Melanocyte of skin (primary cell): ENCODE data around the gene ADRA2B. TPM values are rescaled to one million over a fixed set of nuclear protein-coding genes. Genes with fewer than 3 reads are reported as not detected.

Experiments used
- total RNA-seq, 2 donors: library from RNA; depleted of rRNA; stranded (reverse); fragments of >200 nt; gene quantifications; 2 replicates each; pipeline ENCODE4 v1.2.3, GENCODE V29; 2012

ADRA2B gene
- total RNA-seq = under 1 TPM in 1 of 2 donors, not detected in 1; under 0.01 TPM

DNA sequence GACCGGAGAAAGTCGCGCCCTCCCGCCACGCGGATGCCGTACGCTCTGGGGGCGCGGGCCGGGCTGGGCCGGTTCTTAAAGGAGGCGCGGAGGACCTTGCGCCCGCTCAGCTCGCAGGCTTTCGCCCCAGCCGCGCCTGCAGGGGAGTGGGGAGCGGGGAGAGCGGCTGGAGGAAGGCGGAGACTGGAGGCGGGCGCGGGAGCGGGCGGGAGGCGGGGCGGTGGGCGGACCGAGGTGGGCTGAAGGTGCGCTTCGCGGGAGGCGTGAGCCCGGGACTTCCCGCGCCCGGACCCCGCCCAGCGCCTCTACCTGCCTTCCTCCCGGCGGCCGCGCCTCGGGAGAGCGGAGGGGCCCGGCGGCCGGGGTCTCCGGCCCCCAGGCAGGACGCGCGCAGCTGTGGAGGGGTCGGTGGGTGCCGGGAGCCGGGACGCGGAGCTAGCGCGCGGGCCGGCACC lies at the start of gene ADRA2B:
TSS of gene ADRA2B (minus strand) at position 148 of the 455 bp plus-strand sequence. CDS start 422 bp downstream, outside the sequence.

DNA sequence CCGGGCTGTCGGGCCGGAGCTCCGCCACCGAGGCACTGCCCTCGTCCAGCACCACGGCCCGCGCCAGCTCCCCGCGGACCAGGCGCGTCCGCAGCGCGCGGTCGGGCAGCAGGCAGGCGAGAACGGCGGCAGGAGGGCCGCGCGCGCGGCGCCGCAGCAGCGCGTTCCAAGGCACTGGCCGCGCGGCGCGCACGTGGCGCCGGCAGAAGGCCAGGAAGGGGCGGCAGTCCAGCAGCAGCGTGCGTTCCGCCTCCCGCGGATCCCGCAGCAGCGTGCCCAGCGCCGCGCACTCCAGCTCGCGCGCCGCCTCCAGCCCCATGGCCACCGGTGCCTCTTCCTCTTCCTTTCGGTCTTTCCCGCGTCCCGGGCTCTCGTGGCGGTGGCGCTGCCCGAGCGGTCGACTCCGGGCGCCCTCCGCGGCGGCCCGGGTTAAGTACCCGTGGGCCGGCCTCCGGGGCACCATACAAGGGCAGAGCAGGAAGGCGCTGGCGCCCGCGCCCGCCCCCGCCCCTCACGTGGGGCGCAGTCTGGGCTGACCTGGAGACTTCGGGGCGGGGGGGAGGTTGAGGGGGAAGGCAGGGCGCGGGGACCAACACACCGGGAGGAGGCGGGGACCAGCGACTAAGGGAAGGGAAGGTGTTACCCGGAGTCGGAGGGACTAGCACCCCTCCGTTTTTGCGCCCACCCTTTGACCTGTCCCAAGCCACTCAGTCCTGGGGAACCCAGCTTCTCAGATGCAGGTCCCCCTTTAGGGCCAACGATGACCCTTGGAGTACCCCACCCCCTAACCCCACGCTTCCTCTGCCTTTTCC lies 28.9 kb upstream of the ADRA2B start, which contains the start of gene DUSP2:
TSS of gene DUSP2 (minus strand) at position 405 of the 812 bp plus-strand sequence. CDS start at position 319, 86 bp downstream.

DNA sequence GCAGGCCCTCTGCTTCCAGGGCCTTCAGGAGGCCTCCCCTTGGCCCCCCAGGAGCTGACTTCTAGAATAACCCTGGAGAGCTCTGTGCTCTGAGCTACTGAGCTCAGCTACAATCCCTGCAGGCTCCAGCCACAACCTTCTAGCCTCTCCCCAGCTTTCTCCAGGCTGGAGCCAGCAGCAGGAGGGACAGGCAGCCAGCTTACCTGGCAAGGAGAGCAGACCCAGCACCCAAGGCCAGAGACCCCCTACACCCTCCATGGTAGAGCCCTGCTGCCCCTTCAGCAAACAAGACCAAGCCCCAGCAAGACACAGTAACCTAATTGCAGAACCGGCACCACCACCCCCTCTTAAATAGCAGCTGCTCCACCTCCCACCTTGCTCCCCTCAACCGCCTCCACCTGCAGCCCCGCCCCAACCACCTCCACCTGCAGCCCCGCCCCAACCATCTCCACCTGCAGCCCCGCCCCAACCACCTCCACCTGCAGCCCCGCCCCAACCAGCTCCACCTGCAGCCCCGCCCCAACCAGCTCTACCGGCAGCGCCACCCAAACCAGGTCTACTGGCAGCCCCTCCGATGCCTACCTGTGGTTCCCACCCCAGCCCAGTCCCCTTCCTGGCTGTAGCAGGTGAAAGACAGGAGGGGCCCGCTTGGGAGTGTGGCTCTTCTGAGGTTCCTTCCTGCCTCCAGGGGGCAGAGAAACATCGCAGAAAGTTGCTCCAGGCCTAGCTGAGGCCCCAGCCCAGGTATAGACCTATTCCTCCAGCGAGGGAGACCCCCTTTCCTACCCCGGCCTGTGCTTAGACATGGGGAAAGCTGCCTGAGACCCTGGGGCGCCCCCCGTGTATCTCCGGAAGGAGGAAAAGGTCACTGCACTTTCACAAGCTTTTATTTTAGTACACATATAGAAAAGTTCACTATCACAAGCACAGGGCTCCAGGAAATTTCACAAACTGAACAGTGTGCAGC lies 22.1 kb upstream of the ADRA2B start, which contains the start of gene ASTL:
TSS of gene ASTL (minus strand) at position 324 of the 967 bp plus-strand sequence. CDS start at position 258, 66 bp downstream.

Other genes starting within 250 kb of the ADRA2B start
- gene ANKRD36C, start 124.7 kb downstream of the ADRA2B start, total RNA-seq = 10 to 100 TPM; 28.3 to 39.9 TPM
- gene GPAT2, start 81.7 kb downstream of the ADRA2B start, total RNA-seq = 1 to 10 TPM in 1 of 2 donors, under 1 TPM in 1; under 0.01 to 4.5 TPM
- gene ASTL, start 21.9 kb upstream of the ADRA2B start, total RNA-seq = not detected
- gene DUSP2, start 28.9 kb upstream of the ADRA2B start, total RNA-seq = 1 to 10 TPM; 1.0 to 1.7 TPM
- gene STARD7, start 92.3 kb upstream of the ADRA2B start, total RNA-seq = 100 to 1,000 TPM; 237 to 341 TPM
- 10 to 100 TPM; 25.0 to 34.4 TPM for gene TMEM127, start 149.4 kb upstream of the ADRA2B start, total RNA-seq
- gene CIAO1, start 149.7 kb upstream of the ADRA2B start, total RNA-seq = 100 to 1,000 TPM; 127 to 141 TPM
- gene SNRNP200, start 189.0 kb upstream of the ADRA2B start, total RNA-seq = 10 to 100 TPM; 35.4 to 62.9 TPM
- 10 to 100 TPM in 1 of 2 donors, under 1 TPM in 1; under 0.01 to 12.0 TPM for gene ITPRIPL1, start 208.7 kb upstream of the ADRA2B start, total RNA-seq
- gene NCAPH, start 219.2 kb upstream of the ADRA2B start, total RNA-seq = 10 to 100 TPM; 17.6 to 34.0 TPM